Astrocyte (in vitro differentiated cells and primary cell): Measurements from ENCODE around the gene C1R.

Experiments used
- CTCF ChIP-seq: IDR thresholded peaks from 2 replicates; pipeline ENCODE4 v1.5.1; 2011; ENCODE audit warnings: low read depth, mild to moderate bottlenecking, inconsistent platforms, low read length, moderate library complexity; ENCODE audit not compliant: insufficient read depth
- EZH2 ChIP-seq: IDR thresholded peaks from 2 replicates; pipeline ENCODE4 v1.6.1; 2012; ENCODE audit warnings: mild to moderate bottlenecking, low read length, inconsistent platforms; ENCODE audit not compliant: insufficient read depth

DNA sequence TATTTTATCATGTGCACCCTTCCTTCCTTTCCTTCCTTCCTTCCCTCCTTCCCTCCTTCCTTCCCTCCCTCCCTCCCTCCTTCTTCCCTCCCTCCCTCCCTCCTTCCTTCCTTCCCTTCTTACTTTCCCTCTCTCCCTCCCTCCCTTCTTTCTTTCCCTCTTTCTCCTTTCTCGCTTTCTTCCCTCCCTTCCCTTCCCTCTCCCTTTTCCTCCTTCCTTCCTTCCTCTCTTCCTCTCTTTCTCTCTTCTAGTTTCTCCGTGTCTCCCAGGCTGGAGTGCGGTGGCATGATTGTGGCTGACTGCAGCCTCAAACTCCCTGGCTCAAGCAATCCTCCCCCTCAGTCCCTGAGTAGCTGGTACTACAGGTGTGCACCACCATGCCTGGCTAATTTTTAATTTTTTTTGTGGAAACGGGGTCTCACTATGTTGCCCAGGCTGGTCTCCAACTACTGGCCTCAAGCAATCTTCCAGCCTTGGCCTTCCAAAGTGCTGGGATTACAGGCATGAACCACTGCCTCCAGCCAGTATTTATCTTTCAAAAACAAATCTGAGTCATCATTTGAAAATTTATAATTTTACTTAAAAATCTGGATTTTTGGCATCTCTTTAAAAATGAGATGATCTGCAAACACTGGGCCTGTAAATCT, 8.9 kb upstream of the C1R start:
- no peak for TF ChIP-seq CTCF
- TF ChIP-seq EZH2, result no peak
